GM06990 (cell line): Measurements from ENCODE around the gene GREB1.

Experiments used
- DNase-seq: peaks from one replicate; pipeline ENCODE4 v3.0.0-alpha.2; 2011; ENCODE audit not compliant: insufficient read length; ENCODE audit errors: extremely low read depth
- H3K27me3 ChIP-seq: replicated peaks from 2 replicates; pipeline ENCODE4 v1.6.0; 2011; ENCODE audit warnings: low read length; ENCODE audit not compliant: control insufficient read depth, insufficient read depth
- H3K36me3 ChIP-seq: 2 replicates; pipeline ENCODE4 v1.5.1; 2011; ENCODE audit warnings: low read length; ENCODE audit not compliant: control insufficient read depth, insufficient read depth
- H3K4me3 ChIP-seq: replicated peaks from 2 replicates; pipeline ENCODE4 v1.5.1; 2011; ENCODE audit warnings: low read depth, mild to moderate bottlenecking, control low read depth, low read length
- TF ChIP-seq, protein P1 (sequence below): IDR thresholded peaks from 2 replicates; pipeline ENCODE4 v1.5.1; 2011; ENCODE audit warnings: low read length, control low read depth, mild to moderate bottlenecking, inconsistent platforms; ENCODE audit not compliant: insufficient read depth, poor library complexity, severe bottlenecking

The GREB1 gene

DNA sequence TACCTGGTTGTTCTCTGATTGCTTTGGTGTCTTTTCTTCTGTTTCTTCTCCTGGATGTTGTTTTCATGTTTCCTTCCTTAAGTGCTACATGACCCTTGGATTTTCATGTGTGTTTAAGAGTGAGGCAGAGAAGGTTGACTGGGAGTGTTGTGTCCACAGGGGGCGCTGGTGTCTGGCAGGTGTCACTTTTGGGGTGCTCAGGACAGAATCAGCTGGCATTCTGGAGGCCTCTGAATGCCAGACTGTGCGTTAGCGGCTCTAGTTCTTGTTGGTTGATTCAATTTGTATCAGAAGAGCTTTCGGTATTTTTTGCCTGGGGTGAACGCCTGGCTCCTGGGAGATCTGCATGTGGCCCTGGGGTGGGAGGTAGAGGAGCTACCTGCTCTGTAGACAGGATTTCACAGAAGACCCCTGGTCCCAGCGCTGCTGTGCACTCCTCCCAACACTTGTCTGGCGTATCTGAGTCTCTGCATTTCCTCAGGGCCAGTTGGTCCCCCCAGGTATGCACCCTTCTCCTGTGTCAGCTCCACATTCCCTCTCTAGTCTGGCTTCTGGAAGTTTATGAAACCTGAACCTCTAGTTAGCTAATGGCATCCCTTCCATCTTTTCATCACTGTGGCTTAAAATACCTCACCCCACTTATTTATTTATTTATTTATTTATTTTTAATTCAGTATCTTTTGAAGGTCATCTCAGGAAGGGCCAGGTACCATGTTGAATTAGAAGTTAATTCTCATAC is 1.1 kb downstream of the GREB1 start:
- Histone ChIP-seq H3K4me3 (no peak overlapping the region), H3K27me3 (no peaks in the 10 kb centered on the region; the same call in 1 of the 2 replicates), H3K36me3 (no peaks in the 10 kb centered on the region)
- TF ChIP-seq, protein P1, sequence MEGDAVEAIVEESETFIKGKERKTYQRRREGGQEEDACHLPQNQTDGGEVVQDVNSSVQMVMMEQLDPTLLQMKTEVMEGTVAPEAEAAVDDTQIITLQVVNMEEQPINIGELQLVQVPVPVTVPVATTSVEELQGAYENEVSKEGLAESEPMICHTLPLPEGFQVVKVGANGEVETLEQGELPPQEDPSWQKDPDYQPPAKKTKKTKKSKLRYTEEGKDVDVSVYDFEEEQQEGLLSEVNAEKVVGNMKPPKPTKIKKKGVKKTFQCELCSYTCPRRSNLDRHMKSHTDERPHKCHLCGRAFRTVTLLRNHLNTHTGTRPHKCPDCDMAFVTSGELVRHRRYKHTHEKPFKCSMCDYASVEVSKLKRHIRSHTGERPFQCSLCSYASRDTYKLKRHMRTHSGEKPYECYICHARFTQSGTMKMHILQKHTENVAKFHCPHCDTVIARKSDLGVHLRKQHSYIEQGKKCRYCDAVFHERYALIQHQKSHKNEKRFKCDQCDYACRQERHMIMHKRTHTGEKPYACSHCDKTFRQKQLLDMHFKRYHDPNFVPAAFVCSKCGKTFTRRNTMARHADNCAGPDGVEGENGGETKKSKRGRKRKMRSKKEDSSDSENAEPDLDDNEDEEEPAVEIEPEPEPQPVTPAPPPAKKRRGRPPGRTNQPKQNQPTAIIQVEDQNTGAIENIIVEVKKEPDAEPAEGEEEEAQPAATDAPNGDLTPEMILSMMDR, result peak; percentile 39
- no peak for DNase-seq

DNA sequence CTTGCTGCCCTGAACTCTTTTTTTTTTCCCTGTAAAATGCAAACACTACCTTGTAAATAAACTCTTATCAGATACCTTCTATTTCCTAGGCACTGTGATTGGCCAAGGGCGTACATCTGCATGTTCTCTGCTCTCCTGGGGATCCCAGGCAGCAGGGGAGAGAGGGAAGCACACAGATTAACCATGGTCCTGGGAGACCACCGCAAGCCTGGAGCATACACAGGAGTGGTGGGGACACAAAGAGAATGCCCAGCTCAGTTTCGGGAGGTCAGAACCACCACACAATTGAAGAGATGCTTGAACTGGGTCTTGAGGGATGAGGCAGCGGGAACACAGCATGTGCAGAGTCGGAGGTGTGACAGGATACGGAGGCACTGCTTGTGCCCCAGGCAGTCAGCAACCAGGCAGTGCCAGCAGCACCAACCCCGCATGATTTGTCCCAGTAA is 2.1 kb downstream of the GREB1 start:
- H3K4me3 ChIP-seq, result no peak overlapping the region
- no peak for DNase-seq
- H3K27me3 ChIP-seq, result no peaks in the 10 kb centered on the region; the same call in 1 of the 2 replicates
- TF ChIP-seq, protein P1, result no peak
- H3K36me3 ChIP-seq, result no peaks in the 10 kb centered on the region

DNA sequence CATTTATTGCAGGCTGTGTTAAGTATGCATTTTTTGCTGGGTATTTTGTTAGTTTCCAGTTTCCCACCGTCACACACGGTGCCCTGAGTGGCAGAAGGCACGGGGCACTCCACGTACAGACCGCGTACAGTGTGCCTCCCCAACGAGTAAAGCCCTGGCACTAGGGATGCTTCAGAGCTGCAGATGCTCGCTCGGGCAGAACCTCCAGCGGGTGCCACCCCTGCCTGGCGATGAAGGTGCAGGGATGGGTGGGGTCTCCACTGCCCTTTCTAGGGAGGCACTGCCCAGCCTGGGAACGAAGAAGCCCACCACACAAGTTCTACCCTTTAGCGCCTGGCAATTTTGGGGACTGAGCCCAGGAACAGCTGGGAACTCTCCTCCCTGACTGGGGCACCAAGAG is 4.1 kb downstream of the GREB1 start:
- Histone ChIP-seq H3K4me3 (no peak overlapping the region), H3K27me3 (no peaks in the 10 kb centered on the region; the same call in none of the 2 replicates)

DNA sequence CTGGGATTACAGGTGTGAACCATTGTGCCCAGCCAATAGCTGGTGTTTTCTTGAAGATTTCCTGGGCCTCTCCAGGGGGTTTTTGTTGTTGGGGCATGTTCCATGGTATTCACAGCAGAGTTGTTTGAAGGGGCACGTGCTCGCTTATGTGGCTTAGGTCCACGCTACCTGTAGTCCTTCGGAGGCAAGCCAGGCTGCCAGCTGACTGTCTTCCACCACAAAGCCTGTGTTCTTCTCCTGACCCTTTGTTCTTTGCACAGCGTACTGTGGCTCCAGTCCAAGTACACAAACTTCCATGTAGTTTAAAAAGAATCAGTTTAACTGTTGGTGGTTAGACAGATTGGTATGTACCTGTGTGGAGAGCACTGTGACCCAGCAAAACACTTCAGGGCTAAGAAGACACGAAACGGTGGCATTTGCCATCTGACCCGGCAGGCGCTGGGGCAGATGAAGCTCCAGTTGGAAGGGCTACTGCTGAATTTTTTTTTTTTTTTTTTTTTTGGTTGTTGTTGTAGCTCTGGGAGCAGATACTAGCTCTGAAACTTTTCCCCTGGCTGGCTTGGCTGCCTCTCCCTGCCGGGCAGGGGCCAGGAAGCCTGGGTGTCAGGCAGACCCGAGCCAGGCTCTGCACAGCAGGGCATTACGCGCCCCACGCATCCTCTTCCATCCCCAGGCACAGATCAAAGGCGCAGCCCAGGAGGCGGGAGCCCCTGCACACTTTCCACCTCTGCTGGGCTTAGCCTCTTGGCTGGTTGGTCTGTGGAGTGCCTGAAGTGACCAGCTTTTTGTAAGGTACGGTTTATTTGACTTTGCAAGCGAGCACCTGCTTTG is 5.7 kb downstream of the GREB1 start:
- DNase-seq, result no peak
- TF ChIP-seq, protein P1, result no peak
- no peaks in the 10 kb centered on the region; the same call in none of the 2 replicates for H3K27me3 ChIP-seq

More for the DNA sequence above, 4.1 kb downstream of the GREB1 start:
- no peak for DNase-seq
- H3K36me3 ChIP-seq, result no peaks in the 10 kb centered on the region
- TF ChIP-seq, protein P1, result no peak

DNA sequence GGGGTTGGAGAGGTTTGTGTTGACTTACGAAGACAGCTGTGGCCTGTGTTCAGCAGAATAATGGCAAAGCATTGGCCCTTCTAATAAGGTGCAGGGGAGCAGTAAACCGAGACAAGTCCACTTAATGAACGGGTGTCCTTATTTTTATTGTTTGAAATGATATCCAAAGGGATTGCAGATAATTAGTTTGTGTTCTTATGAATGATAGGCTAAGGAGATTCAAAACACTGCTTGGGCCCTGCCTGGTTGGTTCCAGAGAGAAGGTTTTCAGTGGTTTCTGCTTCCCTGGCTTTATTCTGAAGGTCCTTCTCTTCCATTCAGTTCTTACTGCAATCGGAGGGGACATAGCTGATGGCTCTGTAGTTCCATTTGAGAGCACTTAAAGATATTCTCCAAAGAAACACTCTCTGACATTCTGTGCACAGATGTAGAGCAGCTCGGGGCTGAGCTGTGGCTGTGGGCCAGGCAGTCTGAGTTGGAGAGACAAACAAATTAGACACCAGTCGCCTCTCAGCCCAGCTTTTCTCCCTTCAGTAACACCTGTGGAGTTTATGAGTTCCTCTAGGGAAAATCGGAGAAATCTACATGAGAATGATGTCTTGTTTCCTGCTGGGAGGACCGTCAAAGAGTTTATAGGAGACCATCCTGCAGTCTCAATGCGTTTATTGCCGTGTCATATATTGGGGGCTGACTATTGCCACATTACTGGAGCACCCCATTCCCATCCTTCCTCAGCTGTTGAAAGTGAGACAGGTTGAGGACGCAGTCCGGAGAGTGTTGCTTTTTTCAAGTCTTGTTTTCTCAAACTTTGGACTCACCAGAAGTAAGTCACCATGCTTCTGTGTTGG is 6.5 kb downstream of the GREB1 start:
- H3K27me3 ChIP-seq, result no peaks in the 10 kb centered on the region; the same call in 1 of the 2 replicates
- TF ChIP-seq, protein P1, result no peak
- no peak for DNase-seq
- H3K36me3 ChIP-seq, result no peaks in the 10 kb centered on the region
- H3K4me3 ChIP-seq, result no peak overlapping the region

More for the DNA sequence above, 5.7 kb downstream of the GREB1 start:
- H3K36me3 ChIP-seq, result no peaks in the 10 kb centered on the region
- H3K4me3 ChIP-seq, result no peak overlapping the region
